Activated CD4-positive, alpha-beta memory T cell treated with anti-CD3 and anti-CD28 coated beads for 36 hours (primary cell): Measurements from ENCODE around the gene XRRA1. TPM values are rescaled to one million over a fixed set of nuclear protein-coding genes. Genes with fewer than 3 reads are reported as not detected.

Source experiments
- CTCF ChIA-PET: fragments of 350-600 bp; sonication (Branson Sonifier 250); formaldehyde crosslinking; loops from one replicate; lab custom pipeline; 2021; ENCODE audit warnings: antibody characterized with exemption, inconsistent platforms; lab: Charles Lee
- POLR2A ChIA-PET: fragments of 350-600 bp; sonication (Branson Sonifier 250); formaldehyde crosslinking; loops from one replicate; lab custom pipeline; 2021; ENCODE audit warnings: antibody characterized with exemption; lab: Charles Lee
- DNase-seq: peaks from one replicate; pipeline ENCODE4 v3.0.0-alpha.2; 2020
- H3K27ac Mint-ChIP-seq: one replicate; pipeline ENCODE4 v1.8.0; 2021; ENCODE audit warnings: mixed read lengths
- H3K27me3 Mint-ChIP-seq: one replicate; pipeline ENCODE4 v1.8.0; 2021; ENCODE audit warnings: mixed read lengths
- H3K36me3 Mint-ChIP-seq: one replicate; pipeline ENCODE4 v1.8.0; 2021; ENCODE audit warnings: mixed read lengths
- H3K4me1 Mint-ChIP-seq: one replicate; pipeline ENCODE4 v1.8.0; 2021; ENCODE audit warnings: low read depth, mixed read lengths
- H3K4me3 Mint-ChIP-seq: one replicate; pipeline ENCODE4 v1.8.0; 2021; ENCODE audit warnings: mild to moderate bottlenecking, mixed read lengths
- H3K9me3 Mint-ChIP-seq: one replicate; pipeline ENCODE4 v1.8.0; 2021; ENCODE audit warnings: mixed read lengths
- intact Hi-C: fragments of 100-400 bp; cut with micrococcal nuclease; formaldehyde crosslinking; loops from one replicate; pipeline ENCODE4 v1.15.1; 2023
- total RNA-seq, 2 experiments: library from RNA; stranded (reverse); gene quantifications; one replicate each; pipeline ENCODE4 v1.2.3, GENCODE V29; 2021

The XRRA1 gene
- total RNA-seq, 2 experiments from 2014 or later, result 9.1 to 13.0 TPM

DNA sequence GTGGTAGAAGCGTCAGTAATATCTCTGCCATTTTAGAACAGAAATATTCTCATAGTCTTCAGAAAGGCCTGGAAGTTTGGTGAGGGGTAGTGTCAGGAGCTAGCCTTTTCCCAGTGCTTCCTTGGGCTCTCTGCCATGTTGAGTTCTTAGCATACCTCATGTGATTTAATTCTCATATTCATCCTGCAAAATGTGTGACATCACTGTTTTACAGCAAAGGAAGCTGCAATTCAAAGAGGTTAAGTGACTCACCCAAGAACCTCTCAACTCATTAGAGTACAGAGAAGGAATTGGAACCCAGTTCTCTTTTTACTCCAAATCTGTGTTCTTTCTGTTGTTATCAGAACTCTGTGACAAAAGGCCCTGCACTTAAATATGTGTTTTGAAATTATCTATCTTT is 128.1 kb downstream of the XRRA1 start:
- intact Hi-C loops, result no loop called here
- no peak for DNase-seq
- peaks cover 24% of the 10 kb centered on the region for H3K9me3 Mint-ChIP-seq
- H3K4me1 Mint-ChIP-seq, result peaks cover 22% of the 10 kb centered on the region
- POLR2A ChIA-PET, result no interaction called here
- H3K27me3 Mint-ChIP-seq, result no peaks in the 10 kb centered on the region
- H3K27ac Mint-ChIP-seq, result no peak overlapping the region
- no peak overlapping the region for H3K4me3 Mint-ChIP-seq
- CTCF ChIA-PET, result no interaction called here
- H3K36me3 Mint-ChIP-seq, result peaks cover 74% of the 10 kb centered on the region

DNA sequence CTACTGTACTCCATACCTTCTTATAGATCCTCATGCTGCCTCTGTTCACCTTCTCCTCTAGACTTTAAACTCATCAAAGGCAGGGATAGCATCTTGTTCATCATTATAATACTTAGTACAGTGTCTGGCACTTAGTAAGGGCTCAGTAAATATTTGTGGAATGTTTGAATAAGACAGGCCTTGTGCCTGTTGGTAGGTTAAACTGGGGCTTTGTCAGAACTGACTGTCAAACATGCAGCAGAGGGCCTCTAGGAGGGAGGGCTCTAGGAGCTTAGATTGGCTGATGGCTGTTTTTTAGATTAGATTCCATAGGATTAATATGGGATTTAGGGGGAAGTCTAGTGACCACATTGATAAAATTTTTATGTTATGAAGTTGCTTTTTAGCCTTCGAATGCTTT is 129.5 kb downstream of the XRRA1 start:
- Mint-ChIP-seq H3K27me3 (no peaks in the 10 kb centered on the region), H3K9me3 (peaks cover 10% of the 10 kb centered on the region), H3K36me3 (peaks cover 63% of the 10 kb centered on the region), H3K4me1 (peaks cover 22% of the 10 kb centered on the region), H3K27ac (no peak overlapping the region), H3K4me3 (no peak overlapping the region)
- DNase-seq, result no peak
- ChIA-PET POLR2A (no interaction called here), CTCF (no interaction called here)
- intact Hi-C loops, result no loop called here

DNA sequence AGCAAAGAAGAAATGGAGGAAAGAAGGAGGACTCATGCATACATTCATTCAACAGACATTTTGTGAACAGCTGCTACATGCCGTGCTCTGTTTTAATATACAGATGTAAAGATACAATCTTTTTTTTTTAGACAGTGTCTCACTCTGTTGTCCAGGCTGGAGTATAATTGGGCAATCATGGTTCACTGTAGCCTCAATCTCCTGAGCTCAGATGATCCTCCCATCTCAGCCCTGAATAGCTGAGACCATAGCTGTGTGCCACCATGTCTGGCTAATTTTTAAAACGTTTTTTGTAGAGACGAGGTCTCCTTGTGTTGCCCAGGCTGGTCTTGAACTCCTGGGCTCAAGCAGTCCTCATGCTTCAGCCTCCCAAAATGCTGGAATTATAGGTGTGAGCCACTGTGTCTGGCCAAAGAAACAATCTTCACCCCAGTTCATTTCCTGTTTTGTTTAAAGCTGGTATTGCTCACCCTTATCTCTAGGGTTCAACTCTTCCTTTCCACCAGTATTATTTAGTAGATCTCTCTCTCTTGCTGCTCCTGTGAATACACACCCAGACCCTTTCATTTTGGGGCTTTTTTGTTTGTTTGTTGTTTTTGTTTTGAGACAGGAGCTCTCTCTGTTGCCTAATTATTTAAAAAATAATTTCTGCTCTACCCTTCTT is 130.5 kb downstream of the XRRA1 start:
- DNase-seq, result no peak
- intact Hi-C loops, result no loop called here
- POLR2A ChIA-PET, result interaction anchor here (0.6 kb wide), 1 partner anchor 16 kb away, joined by 4 read pairs; no protein-coding TSS in a partner anchor
- no peaks in the 10 kb centered on the region for H3K27me3 Mint-ChIP-seq
- H3K4me1 Mint-ChIP-seq, result peaks cover 22% of the 10 kb centered on the region
- H3K9me3 Mint-ChIP-seq, result peaks cover under 1% of the 10 kb centered on the region
- H3K27ac Mint-ChIP-seq, result no peak overlapping the region
- CTCF ChIA-PET, result no interaction called here
- peaks cover 53% of the 10 kb centered on the region for H3K36me3 Mint-ChIP-seq
- no peak overlapping the region for H3K4me3 Mint-ChIP-seq

- H3K27me3 Mint-ChIP-seq, result no peaks in the 10 kb centered on the region
- no peaks in the 10 kb centered on the region for H3K9me3 Mint-ChIP-seq
- ChIA-PET POLR2A (no interaction called here), CTCF (interaction anchor here (0.9 kb wide), 1 partner anchor 26 kb away, joined by 3 read pairs; no protein-coding TSS in a partner anchor)
- DNase-seq, result no peak
- H3K4me3 Mint-ChIP-seq, result no peak overlapping the region
- H3K4me1 Mint-ChIP-seq, result peaks cover 22% of the 10 kb centered on the region
- intact Hi-C loops, result no loop called here
- H3K36me3 Mint-ChIP-seq, result peaks cover 45% of the 10 kb centered on the region
- H3K27ac Mint-ChIP-seq, result no peak overlapping the region
Measured at GRCh38 chr11:74816664-74817063, 132.2 kb downstream of the XRRA1 start.

GRCh38 chr11:74815966-74816365 is 132.9 kb downstream of the XRRA1 start:
- Mint-ChIP-seq H3K9me3 (no peaks in the 10 kb centered on the region), H3K36me3 (peaks cover 41% of the 10 kb centered on the region), H3K27ac (no peak overlapping the region), H3K4me3 (no peak overlapping the region), H3K27me3 (no peaks in the 10 kb centered on the region), H3K4me1 (peaks cover 22% of the 10 kb centered on the region)
- ChIA-PET CTCF (interaction anchor here (0.9 kb wide), 1 partner anchor 25 kb away, joined by 3 read pairs; no protein-coding TSS in a partner anchor), POLR2A (no interaction called here)
- DNase-seq, result no peak
- intact Hi-C loops, result no loop called here

DNA sequence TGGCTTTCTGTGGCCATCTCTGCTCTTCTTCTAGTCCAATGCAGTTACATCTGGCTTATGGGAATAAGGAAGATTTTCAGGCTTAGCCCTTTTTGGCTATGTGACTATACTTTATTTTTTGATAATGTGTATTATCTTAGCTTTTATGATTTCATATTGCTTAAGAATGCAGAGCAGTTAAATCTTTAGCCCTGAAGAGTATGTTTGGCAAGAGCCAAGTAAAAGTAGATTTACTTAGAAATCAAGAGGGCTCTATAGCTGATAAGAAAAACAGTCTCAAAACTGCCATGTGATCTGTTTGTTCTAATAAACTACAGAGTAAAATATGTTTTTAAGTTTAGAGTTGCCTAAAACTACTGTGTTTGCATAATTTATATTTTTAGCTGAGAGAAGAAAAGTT is 139.1 kb downstream of the XRRA1 start:
- CTCF ChIA-PET, result interaction anchor here (1.2 kb wide), 1 partner anchor 70 kb away, joined by 3 read pairs; no protein-coding TSS in a partner anchor
- no peak for DNase-seq
- POLR2A ChIA-PET, result no interaction called here
- no peak overlapping the region for H3K4me3 Mint-ChIP-seq
- peaks cover 3% of the 10 kb centered on the region for H3K4me1 Mint-ChIP-seq
- H3K36me3 Mint-ChIP-seq, result peaks cover 7% of the 10 kb centered on the region
- H3K9me3 Mint-ChIP-seq, result no peaks in the 10 kb centered on the region
- no peak overlapping the region for H3K27ac Mint-ChIP-seq
- intact Hi-C loops, result no loop called here
- no peaks in the 10 kb centered on the region for H3K27me3 Mint-ChIP-seq

DNA sequence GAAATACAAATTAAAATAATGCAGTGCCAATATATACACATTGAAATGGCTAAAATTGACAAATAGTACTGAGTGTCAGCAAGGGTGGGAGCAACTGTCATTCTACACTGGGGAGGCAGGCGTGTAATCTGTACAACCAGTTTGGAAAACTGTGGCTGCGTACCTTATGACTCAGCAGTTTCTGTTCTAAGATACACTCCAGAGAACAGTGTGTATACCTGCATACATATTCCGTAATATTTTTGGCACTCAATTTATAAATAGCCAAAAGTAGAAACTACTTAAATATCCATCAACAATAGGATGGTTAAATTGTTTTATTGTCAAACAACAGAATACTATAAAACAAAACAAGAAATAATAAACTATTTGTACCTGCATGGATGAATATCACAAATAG is 142.6 kb downstream of the XRRA1 start:
- H3K4me1 Mint-ChIP-seq, result peaks cover 7% of the 10 kb centered on the region
- H3K4me3 Mint-ChIP-seq, result no peak overlapping the region
- no peak overlapping the region for H3K27ac Mint-ChIP-seq
- ChIA-PET POLR2A (no interaction called here), CTCF (no interaction called here)
- peaks cover 2% of the 10 kb centered on the region for H3K36me3 Mint-ChIP-seq
- no peaks in the 10 kb centered on the region for H3K9me3 Mint-ChIP-seq
- intact Hi-C loops, result no loop called here
- DNase-seq, result no peak
- no peaks in the 10 kb centered on the region for H3K27me3 Mint-ChIP-seq

- H3K4me1 Mint-ChIP-seq, result no peaks in the 10 kb centered on the region
- POLR2A ChIA-PET, result no interaction called here
- peaks cover 40% of the 10 kb centered on the region for H3K36me3 Mint-ChIP-seq
- H3K27ac Mint-ChIP-seq, result no peak overlapping the region
- no peaks in the 10 kb centered on the region for H3K27me3 Mint-ChIP-seq
- intact Hi-C loops, result no loop called here
- peaks cover 2% of the 10 kb centered on the region for H3K9me3 Mint-ChIP-seq
- H3K4me3 Mint-ChIP-seq, result no peak overlapping the region
- DNase-seq, result no peak
- CTCF ChIA-PET, result interaction anchor here (0.6 to 1.3 kb wide), 3 partner anchors 25 to 89 kb away, joined by 3 read pairs; no protein-coding TSS in a partner anchor
Measured at GRCh38 chr11:74791333-74792100, 157.4 kb downstream of the XRRA1 start.

Other genes starting within 250 kb of the XRRA1 start
- gene CHRDL2, start 217.7 kb downstream of the XRRA1 start, total RNA-seq, result not detected
- 10 to 100 TPM; 14.3 to 14.9 TPM for gene RNF169, start 200.2 kb downstream of the XRRA1 start, total RNA-seq
- gene SPCS2, start 175 bp upstream of the XRRA1 start, total RNA-seq, result 100 to 1,000 TPM; 126 to 138 TPM
- 10 to 100 TPM; 13.6 to 14.3 TPM for gene NEU3, start 39.8 kb upstream of the XRRA1 start, total RNA-seq
- not detected for gene OR2AT4, start 147.8 kb upstream of the XRRA1 start, total RNA-seq
- not detected for gene SLCO2B1, start 202.0 kb upstream of the XRRA1 start, total RNA-seq